ENCODE measurements around the gene ARHGAP26.

The ARHGAP26 gene

GRCh38 chr5:142978726-142979125 lies 208.5 kb downstream of the ARHGAP26 start:
- H3K27ac ChIP-seq = no peak overlapping the region
- H2AFZ ChIP-seq (ENCODE audit: low read depth) = no peak overlapping the region

GRCh38 chr5:142979636-142980035 lies 209.5 kb downstream of the ARHGAP26 start:
- Histone ChIP-seq H4K20me1 (ENCODE audit: insufficient read depth) (no peaks in the 10 kb centered on the region), H3K4me3 (IDR thresholded peaks at IDR 0.05; ENCODE audit: insufficient read depth, low read depth, low read length) (no peak overlapping the region), H3K79me2 (ENCODE audit: insufficient read depth, low read depth) (no peaks in the 10 kb centered on the region), H2AFZ (ENCODE audit: low read depth) (no peak overlapping the region), H3K27ac (no peak overlapping the region), H3K9ac (no peak overlapping the region), H3K36me3 (ENCODE audit: insufficient read depth) (no peaks in the 10 kb centered on the region), H3K4me2 (no peak overlapping the region), H3K4me1 (ENCODE audit: low read depth, poor library complexity, severe bottlenecking) (no peaks in the 10 kb centered on the region), H3K27me3 (ENCODE audit: insufficient read depth, low read depth) (no peaks in the 10 kb centered on the region)
- TF ChIP-seq CTCF (conservative IDR thresholded peaks at IDR 0.05; ENCODE audit: low read depth, low read length) = no peak

More at GRCh38 chr5:142978726-142979125, 208.5 kb downstream of the ARHGAP26 start:
- Histone ChIP-seq H3K4me3 (IDR thresholded peaks at IDR 0.05; ENCODE audit: insufficient read depth, low read depth, low read length) (no peak overlapping the region), H3K36me3 (ENCODE audit: insufficient read depth) (no peaks in the 10 kb centered on the region), H3K79me2 (ENCODE audit: insufficient read depth, low read depth) (no peaks in the 10 kb centered on the region), H3K27me3 (ENCODE audit: insufficient read depth, low read depth) (no peaks in the 10 kb centered on the region), H3K4me2 (no peak overlapping the region), H4K20me1 (ENCODE audit: insufficient read depth) (no peaks in the 10 kb centered on the region), H3K9ac (no peak overlapping the region), H3K4me1 (ENCODE audit: low read depth, poor library complexity, severe bottlenecking) (no peaks in the 10 kb centered on the region)
- TF ChIP-seq CTCF (conservative IDR thresholded peaks at IDR 0.05; ENCODE audit: low read depth, low read length) = no peak

GRCh38 chr5:142981475-142981874 lies 211.3 kb downstream of the ARHGAP26 start:
- no peak overlapping the region for H3K4me3 ChIP-seq (IDR thresholded peaks at IDR 0.05; ENCODE audit: insufficient read depth, low read depth, low read length)
- no peaks in the 10 kb centered on the region for H3K27me3 ChIP-seq (ENCODE audit: insufficient read depth, low read depth)
- H2AFZ ChIP-seq (ENCODE audit: low read depth) = no peak overlapping the region
- H3K79me2 ChIP-seq (ENCODE audit: insufficient read depth, low read depth) = no peaks in the 10 kb centered on the region
- H3K4me2 ChIP-seq = no peak overlapping the region
- no peaks in the 10 kb centered on the region for H3K4me1 ChIP-seq (ENCODE audit: low read depth, poor library complexity, severe bottlenecking)
- no peak overlapping the region for H3K9ac ChIP-seq
- TF ChIP-seq CTCF (conservative IDR thresholded peaks at IDR 0.05; ENCODE audit: low read depth, low read length) = no peak
- no peaks in the 10 kb centered on the region for H4K20me1 ChIP-seq (ENCODE audit: insufficient read depth)
- no peaks in the 10 kb centered on the region for H3K36me3 ChIP-seq (ENCODE audit: insufficient read depth)
- no peak overlapping the region for H3K27ac ChIP-seq

- H3K27ac ChIP-seq = no peak overlapping the region
- no peak overlapping the region for H3K4me2 ChIP-seq
- no peak overlapping the region for H3K4me3 ChIP-seq (IDR thresholded peaks at IDR 0.05; ENCODE audit: insufficient read depth, low read depth, low read length)
- H3K36me3 ChIP-seq (ENCODE audit: insufficient read depth) = no peaks in the 10 kb centered on the region
- no peaks in the 10 kb centered on the region for H3K27me3 ChIP-seq (ENCODE audit: insufficient read depth, low read depth)
- H3K79me2 ChIP-seq (ENCODE audit: insufficient read depth, low read depth) = no peaks in the 10 kb centered on the region
- H3K4me1 ChIP-seq (ENCODE audit: low read depth, poor library complexity, severe bottlenecking) = no peaks in the 10 kb centered on the region
- H4K20me1 ChIP-seq (ENCODE audit: insufficient read depth) = no peaks in the 10 kb centered on the region
- H3K9ac ChIP-seq = no peak overlapping the region
- TF ChIP-seq CTCF (conservative IDR thresholded peaks at IDR 0.05; ENCODE audit: low read depth, low read length) = no peak
- no peak overlapping the region for H2AFZ ChIP-seq (ENCODE audit: low read depth)
Measured at GRCh38 chr5:142981886-142982820, 212.0 kb downstream of the ARHGAP26 start.
